Activated T-cell treated with anti-CD3 and anti-CD28 coated beads, Interleukin-2, amount 50 U/mL, for 4 hours (primary cell): ENCODE measurements around the gene LEMD1. TPM values are rescaled to one million over a fixed set of nuclear protein-coding genes. Genes with fewer than 3 reads are reported as not detected.
"Not testable (repeated sequence)": the region's sequence is repeated elsewhere in the genome, so short reads cannot be mapped to it uniquely, and the experiment has no call there.

Experiments used
- ATAC-seq, 2 donors: fragments of 200-7000 bp; cut with Tn5 transposase; one replicate each; pipeline ENCODE4 v1.10.0; 2021
- DNase-seq: peaks from one replicate; pipeline ENCODE4 v3.0.0-alpha.2; 2020
- H3K27me3 Mint-ChIP-seq: one replicate; pipeline ENCODE4 v1.8.0; 2021; ENCODE audit warnings: low read depth, mixed read lengths
- H3K36me3 Mint-ChIP-seq: one replicate; pipeline ENCODE4 v1.8.0; 2022; ENCODE audit warnings: mixed read lengths; ENCODE audit not compliant: insufficient read depth
- H3K4me1 Mint-ChIP-seq: one replicate; pipeline ENCODE4 v1.8.0; 2021; ENCODE audit warnings: low read depth, mixed read lengths
- H3K4me3 Mint-ChIP-seq: one replicate; pipeline ENCODE4 v1.8.0; 2021; ENCODE audit warnings: mild to moderate bottlenecking, moderate library complexity, mixed read lengths
- H3K9me3 Mint-ChIP-seq: one replicate; pipeline ENCODE4 v1.8.0; 2021; ENCODE audit warnings: mixed read lengths
- total RNA-seq, 3 donors: library from RNA; stranded (reverse); gene quantifications; one replicate each; pipeline ENCODE4 v1.2.1, GENCODE V29; 2021

Gene LEMD1
- total RNA-seq, 3 donors from 2014 or later: 0.74 TPM; not detected in 2

GRCh38 chr1:205391386-205391785 is 30.5 kb downstream of the LEMD1 start:
- no peak for ATAC-seq
- no peak overlapping the region for H3K4me3 Mint-ChIP-seq

DNA sequence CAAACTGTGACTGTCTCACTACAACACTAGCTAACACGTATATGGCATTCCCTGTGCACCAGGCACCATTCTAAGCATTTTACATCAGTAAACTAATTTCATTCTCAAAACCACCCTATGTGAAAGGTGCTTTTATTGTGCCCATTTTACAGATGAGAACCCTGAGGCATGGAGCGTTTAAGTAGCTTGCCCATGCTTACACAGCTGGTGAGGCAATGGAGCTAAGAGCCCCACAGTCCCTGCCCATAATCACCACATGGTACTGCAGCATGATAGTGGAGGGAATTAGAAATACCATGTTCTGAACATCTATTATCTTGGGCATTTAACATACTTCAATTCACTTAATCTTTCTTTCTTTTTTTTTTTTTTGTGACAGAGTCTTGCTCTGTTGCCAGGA is 34.0 kb downstream of the LEMD1 start:
- DNase-seq (no peak), ATAC-seq (no peak)
- no peaks in the 10 kb centered on the region for H3K9me3 Mint-ChIP-seq
- no peak overlapping the region for H3K4me3 Mint-ChIP-seq
- H3K36me3 Mint-ChIP-seq: no peaks in the 10 kb centered on the region
- H3K27me3 Mint-ChIP-seq: peaks cover 15% of the 10 kb centered on the region
- H3K4me1 Mint-ChIP-seq: no peaks in the 10 kb centered on the region

More at GRCh38 chr1:205391386-205391785, 30.5 kb downstream of the LEMD1 start:
- Mint-ChIP-seq H3K36me3 (no peaks in the 10 kb centered on the region), H3K4me1 (no peaks in the 10 kb centered on the region), H3K9me3 (no peaks in the 10 kb centered on the region), H3K27me3 (peaks cover 19% of the 10 kb centered on the region)
- DNase-seq: no peak

DNA sequence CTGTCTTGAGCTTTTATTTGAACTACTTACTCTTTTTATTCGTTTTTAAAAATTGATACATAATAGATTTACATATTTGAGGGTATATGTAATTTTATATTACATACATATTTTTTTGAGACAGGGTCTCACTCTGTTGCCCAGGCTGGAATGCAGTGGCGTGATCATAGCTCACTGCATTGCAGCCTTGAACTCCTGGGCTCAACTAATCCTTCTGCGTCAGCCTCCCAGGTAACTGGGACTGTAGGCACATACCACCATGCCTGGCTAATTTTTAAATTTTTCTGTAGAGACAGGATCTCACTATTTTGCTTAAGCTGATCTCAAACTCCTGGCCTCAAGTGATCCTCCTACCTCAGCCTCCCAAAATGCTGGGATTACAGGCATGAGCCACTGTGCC is 38.9 kb downstream of the LEMD1 start:
- ATAC-seq, H3K4me1 Mint-ChIP-seq, H3K4me3 Mint-ChIP-seq, H3K9me3 Mint-ChIP-seq, DNase-seq, H3K36me3 Mint-ChIP-seq: not testable (repeated sequence)
- peaks cover 19% of the 10 kb centered on the region for H3K27me3 Mint-ChIP-seq

GRCh38 chr1:205382561-205382960 is 39.3 kb downstream of the LEMD1 start:
- no peaks in the 10 kb centered on the region for H3K9me3 Mint-ChIP-seq
- ATAC-seq: no peak
- H3K4me1 Mint-ChIP-seq: no peaks in the 10 kb centered on the region
- H3K4me3 Mint-ChIP-seq: no peak overlapping the region
- no peak for DNase-seq
- peaks cover 21% of the 10 kb centered on the region for H3K27me3 Mint-ChIP-seq
- H3K36me3 Mint-ChIP-seq: no peaks in the 10 kb centered on the region

- Mint-ChIP-seq H3K36me3 (no peaks in the 10 kb centered on the region), H3K9me3 (no peaks in the 10 kb centered on the region), H3K4me1 (peaks cover under 1% of the 10 kb centered on the region), H3K4me3 (no peak overlapping the region), H3K27me3 (peaks cover 29% of the 10 kb centered on the region)
- no peak for DNase-seq
- ATAC-seq: no peak
Measured at GRCh38 chr1:205381305-205381704, 40.6 kb downstream of the LEMD1 start.

- peaks cover 5% of the 10 kb centered on the region for H3K4me1 Mint-ChIP-seq
- DNase-seq: no peak
- H3K4me3 Mint-ChIP-seq: no peak overlapping the region
- no peaks in the 10 kb centered on the region for H3K9me3 Mint-ChIP-seq
- ATAC-seq: no peak
- H3K36me3 Mint-ChIP-seq: no peaks in the 10 kb centered on the region
- peaks cover 30% of the 10 kb centered on the region for H3K27me3 Mint-ChIP-seq
Measured at GRCh38 chr1:205380882-205381281, 41.0 kb downstream of the LEMD1 start.

DNA sequence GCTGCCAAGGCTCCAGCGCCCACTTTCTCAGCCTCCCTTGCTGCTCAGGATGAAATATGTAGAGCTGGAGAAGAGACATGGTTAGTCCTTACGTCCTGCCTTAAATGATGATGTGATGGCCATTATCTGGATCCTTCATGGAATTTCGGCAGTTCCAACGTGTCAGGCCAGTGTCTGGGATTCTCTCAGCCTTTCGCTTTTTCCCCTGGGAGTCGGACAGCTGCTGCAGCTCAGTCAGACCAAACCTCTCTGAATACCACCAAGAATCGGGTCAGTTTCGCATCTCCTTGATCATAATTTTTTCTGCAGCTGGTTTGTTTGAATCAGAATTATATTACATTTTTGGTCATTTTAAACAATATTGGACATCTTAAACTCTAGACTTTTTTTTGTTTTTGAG is 42.8 kb downstream of the LEMD1 start:
- H3K9me3 Mint-ChIP-seq: no peaks in the 10 kb centered on the region
- peaks cover 15% of the 10 kb centered on the region for H3K4me1 Mint-ChIP-seq
- no peaks in the 10 kb centered on the region for H3K36me3 Mint-ChIP-seq
- DNase-seq (no peak), ATAC-seq (no peak)
- peaks cover 25% of the 10 kb centered on the region for H3K27me3 Mint-ChIP-seq
- no peak overlapping the region for H3K4me3 Mint-ChIP-seq

GRCh38 chr1:205377355-205377754 is 44.5 kb downstream of the LEMD1 start:
- Mint-ChIP-seq H3K27me3 (peaks cover 25% of the 10 kb centered on the region), H3K4me1 (peaks cover 21% of the 10 kb centered on the region)

DNA sequence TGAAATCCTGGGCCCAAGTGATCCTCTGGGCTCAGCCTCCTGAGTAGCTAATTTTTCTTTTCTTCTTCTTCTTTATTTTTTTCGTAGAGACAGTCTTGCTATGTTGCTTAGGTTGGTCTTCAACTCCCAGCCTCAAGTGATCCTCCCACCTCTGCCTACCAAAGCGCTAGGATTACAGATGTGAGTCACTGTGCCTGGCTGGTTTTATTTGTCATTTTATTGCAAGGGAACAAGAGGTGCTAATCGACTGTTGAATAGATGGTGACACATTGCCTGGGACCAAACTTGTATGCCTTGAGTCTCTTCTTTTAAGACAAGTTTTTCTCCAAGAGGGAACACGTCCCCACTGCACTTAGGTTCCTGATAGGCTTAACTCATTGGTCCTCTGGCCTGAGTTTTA is 45.1 kb downstream of the LEMD1 start:
- Mint-ChIP-seq H3K27me3 (peaks cover 25% of the 10 kb centered on the region), H3K4me1 (peaks cover 21% of the 10 kb centered on the region), H3K9me3 (no peaks in the 10 kb centered on the region), H3K36me3 (no peaks in the 10 kb centered on the region), H3K4me3 (no peak overlapping the region)
- DNase-seq (no peak), ATAC-seq (no peak)

More at GRCh38 chr1:205377355-205377754, 44.5 kb downstream of the LEMD1 start:
- no peak for ATAC-seq
- Mint-ChIP-seq H3K9me3 (no peaks in the 10 kb centered on the region), H3K4me3 (no peak overlapping the region), H3K36me3 (no peaks in the 10 kb centered on the region)
- no peak for DNase-seq

GRCh38 chr1:205375835-205376545 is 45.9 kb downstream of the LEMD1 start:
- Mint-ChIP-seq H3K4me1 (peaks cover 21% of the 10 kb centered on the region), H3K36me3 (no peaks in the 10 kb centered on the region), H3K27me3 (peaks cover 25% of the 10 kb centered on the region)

GRCh38 chr1:205374210-205375078 is 47.4 kb downstream of the LEMD1 start:
- Mint-ChIP-seq H3K4me1 (peaks cover 21% of the 10 kb centered on the region), H3K9me3 (no peaks in the 10 kb centered on the region), H3K27me3 (peaks cover 19% of the 10 kb centered on the region), H3K36me3 (no peaks in the 10 kb centered on the region), H3K4me3 (no peak overlapping the region)
- ATAC-seq (peak in 1 of 2 donors; percentile 51), DNase-seq (no peak)

More at GRCh38 chr1:205375835-205376545, 45.9 kb downstream of the LEMD1 start:
- H3K4me3 Mint-ChIP-seq: no peak overlapping the region
- ATAC-seq: no peak
- no peaks in the 10 kb centered on the region for H3K9me3 Mint-ChIP-seq
- no peak for DNase-seq

DNA sequence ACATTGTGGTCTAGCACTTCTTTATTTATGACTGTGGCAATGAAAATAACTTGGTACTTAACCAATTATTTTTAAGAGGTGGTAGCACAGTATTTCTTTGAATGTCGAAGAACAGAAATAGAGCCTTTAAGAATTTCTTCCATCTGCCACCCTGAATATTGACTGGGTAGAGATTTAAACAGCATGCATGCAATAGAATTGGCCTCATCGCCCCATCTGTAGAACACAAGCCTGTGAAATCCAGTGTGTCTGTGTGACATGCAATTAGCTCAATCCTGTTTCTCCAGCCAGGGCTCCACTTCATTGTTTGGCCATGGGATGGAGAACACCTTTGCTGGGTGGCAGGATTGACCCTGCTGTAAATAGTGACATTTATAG is 48.1 kb downstream of the LEMD1 start:
- ATAC-seq (no peak), DNase-seq (no peak)
- H3K9me3 Mint-ChIP-seq: no peaks in the 10 kb centered on the region
- H3K27me3 Mint-ChIP-seq: peaks cover 15% of the 10 kb centered on the region
- H3K4me3 Mint-ChIP-seq: no peak overlapping the region
- H3K36me3 Mint-ChIP-seq: no peaks in the 10 kb centered on the region
- H3K4me1 Mint-ChIP-seq: peaks cover 21% of the 10 kb centered on the region

GRCh38 chr1:205373022-205373797 is 48.6 kb downstream of the LEMD1 start:
- H3K4me3 Mint-ChIP-seq: no peak overlapping the region

More at GRCh38 chr1:205373022-205373797, 48.6 kb downstream of the LEMD1 start:
- no peak for DNase-seq
- ATAC-seq: no peak
- H3K27me3 Mint-ChIP-seq: peaks cover 12% of the 10 kb centered on the region
- H3K36me3 Mint-ChIP-seq: no peaks in the 10 kb centered on the region
- peaks cover 21% of the 10 kb centered on the region for H3K4me1 Mint-ChIP-seq
- no peaks in the 10 kb centered on the region for H3K9me3 Mint-ChIP-seq
